NCI-H1105 (cell line): Measurements from ENCODE around the gene COX5A.

Experiments used
- DNase-seq: peaks from one replicate; lab custom pipeline; 2025; lab: John Stamatoyannopoulos, UW

The COX5A gene

DNA sequence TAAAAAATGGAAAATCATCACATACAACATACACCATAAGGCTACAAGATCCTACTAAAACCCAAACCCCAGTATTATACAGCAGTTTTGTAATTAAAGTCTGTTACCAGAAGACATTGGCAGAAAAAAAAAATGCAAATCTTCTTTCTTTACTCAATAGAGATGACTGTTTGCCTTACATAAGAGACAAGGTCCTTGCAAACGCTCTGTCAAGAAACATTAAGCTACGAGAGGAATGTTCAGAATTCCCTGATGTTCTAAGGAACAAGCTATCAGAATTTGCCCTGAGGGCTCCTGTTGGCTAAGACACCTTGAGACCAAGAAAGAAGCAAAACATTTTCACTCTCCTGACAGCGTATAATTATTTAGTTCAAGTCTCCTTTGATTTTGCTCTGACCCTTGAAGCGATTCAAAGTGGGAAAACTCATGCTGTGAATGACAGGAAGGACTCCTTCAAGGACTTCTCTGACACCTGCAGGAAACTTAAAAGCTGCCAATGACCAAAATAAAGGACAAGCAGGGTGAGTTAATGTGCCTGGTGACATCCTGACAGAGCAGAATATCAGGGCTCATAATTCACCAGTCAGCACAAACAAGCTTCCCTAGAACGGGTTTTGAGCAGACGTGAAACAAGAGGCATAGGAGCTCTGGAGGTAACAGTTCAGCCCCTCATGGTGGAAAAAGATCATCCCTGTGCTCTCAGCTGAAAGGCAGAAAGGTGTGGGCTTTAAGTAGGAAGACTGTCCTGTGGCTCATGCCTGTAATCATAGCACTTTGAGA, 67.2 kb downstream of the COX5A start:
- no peak for DNase-seq
